ENCODE measurements around the gene GALNT11.
A peak's percentile ranks its signal among the peaks of the same experiment; 100 is the strongest.
"Not testable (repeated sequence)": the region's sequence is repeated elsewhere in the genome, so short reads cannot be mapped to it uniquely, and the experiment has no call there.

The GALNT11 gene

DNA sequence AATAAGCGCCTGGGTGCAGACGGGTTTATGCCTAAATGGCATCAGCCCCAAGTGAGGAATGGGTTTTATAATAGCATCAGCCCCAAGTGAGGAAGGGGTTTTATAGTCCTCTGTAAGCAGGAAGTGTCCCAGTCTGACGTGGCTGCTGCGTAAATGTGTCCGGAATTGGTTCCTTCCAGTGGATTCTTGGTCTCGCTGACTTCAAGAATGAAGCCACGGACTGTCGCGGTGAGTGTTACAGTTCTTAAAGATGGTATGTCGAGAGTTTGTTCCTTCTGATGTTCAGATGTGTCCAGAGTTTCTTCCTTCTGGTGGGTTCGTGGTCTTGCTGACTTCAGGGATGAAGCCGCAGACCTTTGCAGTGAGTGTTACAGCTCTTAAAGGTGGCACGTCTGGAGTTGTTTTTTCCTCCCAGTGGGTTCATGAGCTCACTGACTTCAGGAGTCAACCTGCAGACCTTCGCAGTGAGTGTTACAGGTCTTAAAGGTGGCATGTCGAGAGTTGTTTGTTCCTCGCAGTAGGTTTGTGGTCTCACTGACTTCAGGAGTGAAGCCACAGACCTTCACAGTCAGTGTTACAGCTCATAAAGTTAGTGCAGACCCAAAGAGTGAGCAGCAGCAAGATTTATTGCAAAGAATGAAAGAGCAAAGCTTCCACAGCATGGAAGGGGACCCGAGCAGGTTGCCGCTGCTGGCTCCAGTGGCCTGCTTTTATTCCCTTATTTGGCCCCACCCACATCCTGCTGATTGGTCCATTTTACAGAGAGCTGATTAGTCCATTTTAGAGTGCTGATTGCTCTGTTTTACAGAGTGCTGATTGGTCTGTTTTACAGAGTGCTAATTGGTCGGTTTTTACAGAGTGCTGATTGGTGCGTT lies 2.3 kb downstream of the GALNT11 start:
- DNase-seq (ENCODE audit: low spot score): not testable (repeated sequence)

DNA sequence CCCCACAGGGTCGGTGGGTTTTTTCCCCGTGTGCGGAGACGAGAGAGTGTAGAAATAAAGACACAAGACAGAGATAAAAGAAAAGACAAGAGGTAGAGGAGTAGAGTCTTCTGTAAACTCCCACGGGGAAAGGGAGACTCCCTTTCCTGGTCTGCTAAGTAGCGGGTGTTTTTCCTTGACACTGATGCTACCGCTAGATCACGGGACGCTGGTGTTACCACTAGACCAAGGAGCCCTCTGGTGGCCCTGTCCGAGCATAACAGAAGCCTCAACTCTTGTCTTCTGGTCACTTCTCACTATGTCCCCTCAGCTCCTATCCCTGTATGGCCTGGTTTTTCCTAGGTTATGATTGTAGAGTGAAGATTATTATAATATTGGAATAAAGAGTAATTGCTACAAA lies 4.6 kb downstream of the GALNT11 start:
- DNase-seq (ENCODE audit: low spot score): not testable (repeated sequence)

DNA sequence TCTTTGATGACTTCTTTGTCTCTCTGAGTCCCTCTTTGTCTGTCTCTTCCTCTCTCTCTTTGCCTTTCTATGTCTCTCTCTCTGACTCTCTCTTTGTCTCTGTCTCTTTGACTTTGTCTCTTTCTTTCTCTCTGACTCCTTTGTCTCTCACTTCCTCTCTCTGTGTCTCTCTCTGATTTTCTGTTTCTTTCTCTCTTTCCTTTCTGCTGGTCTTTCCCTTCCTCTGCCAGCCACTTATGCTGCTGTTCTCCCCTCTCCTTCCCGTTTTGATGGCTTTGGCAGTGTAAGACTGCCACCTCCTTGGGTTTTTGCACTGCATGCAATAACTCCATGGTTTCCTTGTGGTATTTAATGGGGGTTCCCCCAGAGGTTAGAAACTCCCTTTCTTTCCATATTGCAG lies 5.2 kb downstream of the GALNT11 start:
- not testable (repeated sequence) for DNase-seq (ENCODE audit: low spot score)

DNA sequence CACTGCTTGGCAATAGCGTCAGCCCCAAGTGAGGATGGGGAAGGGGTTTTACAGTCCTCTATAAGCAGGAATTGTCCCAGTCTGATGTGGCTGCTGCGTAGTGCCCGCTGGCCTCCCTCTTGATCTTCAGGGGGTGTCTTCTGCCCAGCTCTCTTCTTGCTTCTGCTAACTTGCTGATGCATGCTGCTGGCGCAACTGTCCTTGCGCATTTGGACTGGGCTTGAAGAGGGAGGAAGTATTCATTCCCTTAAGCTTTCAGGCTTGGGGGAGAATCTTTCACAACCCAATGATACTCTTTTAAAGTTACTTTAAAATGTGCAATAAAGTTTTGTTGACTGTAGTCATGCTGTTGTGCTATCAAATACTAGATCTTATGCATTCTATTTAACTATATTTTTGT lies 10.3 kb downstream of the GALNT11 start:
- no peak for DNase-seq (ENCODE audit: low spot score)

DNA sequence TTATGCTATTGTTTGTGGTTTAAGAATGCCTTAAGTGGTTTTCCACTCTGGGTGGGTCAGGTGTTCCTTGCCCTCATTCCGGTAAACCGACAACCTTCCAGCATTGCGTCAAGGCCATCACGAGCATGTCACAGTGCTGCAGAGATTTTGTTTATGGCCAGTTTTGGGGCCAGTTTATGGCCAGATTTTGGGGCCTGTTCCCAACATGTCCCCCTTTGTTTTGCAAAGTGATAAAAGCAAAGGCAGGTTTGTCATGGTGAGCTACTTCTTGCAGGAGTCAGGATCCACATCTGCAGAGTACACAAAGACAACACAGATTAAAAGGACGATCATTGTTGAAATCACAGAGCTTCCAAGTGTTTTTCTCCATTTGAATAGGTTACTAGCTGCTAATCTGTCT lies 12.9 kb downstream of the GALNT11 start:
- not testable (repeated sequence) for DNase-seq (ENCODE audit: low spot score)

DNA sequence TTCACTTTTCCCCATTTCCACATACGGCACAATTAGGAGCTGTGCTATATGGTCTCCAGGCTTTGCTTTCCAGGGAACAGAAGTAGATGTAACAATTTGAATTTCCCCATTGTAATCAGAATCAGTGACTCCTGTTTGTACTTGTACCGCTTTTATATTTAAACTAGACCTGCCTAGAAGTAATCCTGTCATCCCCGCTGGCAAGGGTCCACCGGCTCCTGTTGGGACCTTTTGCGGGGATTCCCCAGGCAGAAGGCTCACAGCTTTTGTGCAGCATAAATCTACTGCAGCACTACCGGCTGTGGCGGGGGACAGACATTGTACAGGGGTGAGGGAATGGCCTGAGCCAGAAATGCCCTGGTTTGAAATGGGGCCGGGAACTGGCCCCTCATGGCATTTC lies 17.6 kb downstream of the GALNT11 start:
- DNase-seq (ENCODE audit: low spot score): not testable (repeated sequence)

DNA sequence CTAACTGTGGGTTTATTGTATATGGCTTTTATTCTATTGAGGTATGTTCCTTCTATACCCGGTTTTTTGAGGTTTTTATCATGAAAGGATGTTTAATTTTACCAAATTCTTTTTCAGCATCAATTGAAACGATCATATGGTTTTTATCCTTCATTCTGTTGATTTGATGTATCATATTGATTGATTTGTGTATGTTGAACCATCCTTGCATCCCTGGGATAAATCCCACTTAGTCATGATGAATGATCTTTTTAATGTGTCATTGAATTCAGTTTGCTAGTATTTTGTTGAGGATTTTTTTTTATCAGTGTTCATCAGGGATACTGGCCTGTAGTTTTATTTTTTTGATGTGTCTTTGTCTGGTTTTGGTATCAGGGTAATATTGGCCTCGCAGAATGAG lies 19.4 kb downstream of the GALNT11 start:
- DNase-seq (ENCODE audit: low spot score): not testable (repeated sequence)

DNA sequence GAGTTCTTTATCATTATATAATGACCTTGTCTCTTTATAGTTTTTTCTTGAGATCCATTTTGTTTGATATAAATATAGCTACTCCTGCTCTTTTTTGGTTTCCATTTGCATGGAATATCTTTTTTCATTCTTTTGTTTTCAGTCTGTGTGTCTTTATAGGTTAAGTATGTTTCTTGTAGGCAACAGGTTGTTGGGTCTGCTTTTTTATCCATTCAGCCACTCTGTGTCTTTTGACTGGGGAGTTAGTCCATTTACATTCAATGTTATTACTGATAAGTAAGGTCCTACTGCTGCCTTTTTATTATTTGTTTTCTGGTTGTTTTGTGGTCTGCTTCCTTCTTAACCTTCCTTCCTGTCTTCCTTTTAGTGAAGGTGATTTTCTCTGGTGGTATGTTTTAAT lies 21.1 kb downstream of the GALNT11 start:
- no peak for DNase-seq (ENCODE audit: low spot score)

DNA sequence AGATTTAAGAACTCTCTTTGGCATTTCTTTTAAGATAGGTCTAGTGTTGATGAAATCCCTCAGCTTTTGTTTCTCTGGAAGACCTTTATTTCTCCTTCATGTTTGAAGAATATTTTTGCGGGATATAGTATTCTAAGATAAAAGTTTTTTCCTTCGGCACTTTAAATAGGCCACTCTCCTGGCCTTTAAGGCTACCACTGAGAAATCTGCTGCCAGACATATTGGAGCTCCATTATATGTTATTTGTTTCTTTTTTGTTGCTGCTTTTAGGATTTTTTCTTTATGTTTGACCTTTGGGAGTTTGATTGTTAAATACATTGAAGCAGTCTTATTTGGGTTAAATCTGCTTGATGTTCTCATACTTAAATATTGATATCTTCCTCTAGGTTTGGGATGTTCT lies 22.6 kb downstream of the GALNT11 start:
- DNase-seq (ENCODE audit: low spot score): no peak

DNA sequence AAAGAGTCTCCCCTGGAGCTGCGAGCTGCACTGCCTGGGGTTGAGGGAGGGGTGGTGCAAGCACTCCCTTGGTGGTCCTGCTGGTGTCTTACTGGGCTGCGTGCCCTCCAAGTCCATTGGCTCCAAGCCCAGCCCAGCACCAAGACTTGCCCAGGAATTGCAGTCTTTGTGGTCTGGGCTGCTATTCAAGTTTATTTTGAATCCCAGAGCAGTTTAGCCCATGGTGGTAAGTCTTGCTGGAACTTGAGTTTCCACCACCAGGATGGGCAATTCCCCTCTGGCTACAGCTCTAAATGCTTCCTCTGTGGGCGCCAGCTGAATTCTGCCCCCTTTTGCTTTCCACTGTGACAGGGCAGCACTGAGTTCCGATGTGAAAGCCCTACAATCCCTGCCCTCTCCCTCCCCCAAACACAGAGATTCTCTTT lies 25.1 kb downstream of the GALNT11 start:
- DNase-seq (ENCODE audit: low spot score): no peak

DNA sequence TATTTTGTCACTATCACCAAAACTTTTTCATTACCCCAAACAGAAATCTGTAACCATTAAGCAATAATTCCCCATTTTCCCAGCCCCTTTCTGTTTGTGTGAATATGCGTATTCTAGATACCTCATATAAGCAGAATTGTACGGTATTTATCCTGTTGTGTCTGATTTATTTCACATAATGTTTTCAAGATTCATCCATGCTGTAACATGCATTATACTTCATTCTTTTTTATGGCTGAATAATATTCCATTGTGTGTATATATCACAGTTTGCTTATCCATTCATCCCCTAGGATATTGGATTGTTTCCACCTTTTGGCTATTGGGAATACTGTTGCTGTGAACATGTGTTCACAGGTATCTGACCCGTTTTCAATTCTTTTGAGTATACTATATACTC lies 26.5 kb downstream of the GALNT11 start:
- DNase-seq (ENCODE audit: low spot score): no peak

DNA sequence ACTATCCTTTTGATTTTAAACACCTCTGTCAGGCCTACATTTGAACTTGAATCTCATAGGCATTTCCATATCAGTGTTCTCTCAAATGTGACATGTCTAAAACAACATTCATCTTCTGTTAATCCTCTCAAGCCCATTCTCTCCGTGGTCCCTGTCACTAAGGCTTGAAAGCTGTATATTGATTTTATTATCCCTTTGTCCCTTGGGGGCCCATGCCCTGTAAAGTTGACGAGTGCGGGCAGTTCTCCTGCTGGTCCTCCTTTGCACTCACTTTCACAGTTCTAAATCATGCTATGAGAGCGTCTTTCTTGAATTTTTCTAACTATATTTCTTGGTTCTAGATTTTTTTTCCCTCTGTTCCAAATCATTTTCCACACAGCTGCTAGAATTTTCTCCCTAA lies 27.3 kb downstream of the GALNT11 start:
- DNase-seq (ENCODE audit: low spot score): peak; percentile 44

DNA sequence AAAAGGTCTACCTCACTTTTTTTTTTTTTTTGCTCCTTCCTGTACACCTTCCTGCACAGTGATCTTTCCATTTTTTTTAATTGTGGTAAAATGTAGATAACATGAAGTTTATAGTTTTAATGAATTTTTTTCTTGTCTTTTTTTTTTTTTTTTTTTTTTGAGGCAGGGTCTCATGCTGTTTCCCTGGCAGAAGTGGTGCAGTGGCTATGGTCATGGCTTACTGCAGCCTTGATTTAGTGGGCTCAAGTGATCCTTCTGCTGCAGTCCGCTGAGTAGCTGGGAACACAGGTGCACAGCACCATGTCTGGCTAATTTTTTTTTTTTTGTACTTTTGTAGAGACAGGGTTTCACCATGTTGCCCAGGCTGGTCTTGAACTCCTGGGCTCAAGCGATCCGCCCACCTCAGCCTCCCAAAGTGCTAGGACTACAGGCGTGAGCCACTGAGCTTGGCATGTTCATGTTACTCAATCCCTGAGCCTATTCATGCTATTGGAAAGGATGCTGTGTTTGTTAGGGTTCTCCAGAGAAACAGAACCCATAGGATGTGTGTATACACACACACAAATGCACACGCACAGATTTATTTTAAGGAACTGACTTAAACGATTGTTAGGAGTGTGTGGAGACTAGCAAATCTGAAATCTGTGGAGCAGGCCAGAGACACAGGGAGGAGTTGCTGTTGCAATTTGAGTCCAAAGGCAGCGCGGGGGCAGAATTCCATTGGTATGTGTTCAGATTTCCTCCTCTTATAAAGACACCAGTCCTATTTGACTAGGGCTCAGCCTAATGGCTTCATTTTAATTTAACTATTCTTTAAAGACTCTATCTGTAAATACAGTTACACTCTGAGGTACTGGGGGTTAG lies 29.1 kb downstream of the GALNT11 start:
- DNase-seq (ENCODE audit: low spot score): no peak

DNA sequence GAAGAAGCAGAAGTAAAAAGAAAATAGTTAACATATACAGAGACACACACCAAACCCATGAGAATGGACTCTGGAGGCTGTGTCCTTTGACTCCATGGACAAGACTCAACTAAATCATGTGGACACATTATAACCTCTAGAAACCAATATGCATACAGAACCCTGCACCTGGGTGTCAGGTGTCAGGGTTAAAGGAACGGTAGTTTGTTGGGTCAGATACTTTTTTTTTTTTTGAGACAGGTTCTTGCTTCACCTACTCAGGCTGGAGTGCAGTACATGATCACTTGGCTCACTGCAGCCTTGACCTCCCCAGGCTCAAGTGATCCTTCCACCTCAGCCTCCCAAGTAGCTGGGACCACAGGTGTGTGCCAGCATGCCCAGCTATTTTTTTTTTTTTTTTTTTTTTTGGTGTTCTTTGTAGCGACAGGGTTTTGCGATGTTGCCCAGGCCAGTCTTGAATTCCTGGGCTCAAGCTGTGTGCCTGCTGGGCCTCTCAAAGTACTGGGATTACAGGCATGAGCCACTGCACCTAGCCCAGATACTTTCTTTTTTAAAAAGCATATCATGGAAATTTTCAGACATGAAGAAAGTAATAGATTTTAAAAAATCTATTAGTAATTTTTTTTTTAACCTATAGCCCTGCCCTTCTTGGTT lies 31.3 kb downstream of the GALNT11 start:
- DNase-seq (ENCODE audit: low spot score): no peak

DNA sequence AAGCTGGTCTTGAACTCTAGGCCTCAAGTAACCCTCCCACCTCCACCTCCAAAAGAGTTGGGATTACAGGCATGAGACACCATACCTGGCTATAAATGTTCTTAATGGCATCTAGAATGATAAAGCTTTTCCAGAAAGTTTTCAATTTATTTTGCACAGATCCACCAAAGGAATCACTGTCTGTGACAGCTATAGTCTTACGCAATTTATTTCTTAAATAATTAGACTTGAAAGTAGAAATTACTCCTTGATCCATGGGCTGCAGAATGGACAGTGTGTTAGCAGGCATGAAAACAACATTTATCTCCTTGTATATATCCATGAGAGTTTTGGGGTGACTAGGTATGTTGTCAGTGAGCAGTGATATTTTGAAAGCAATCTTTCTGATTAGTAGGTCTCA lies 33.8 kb downstream of the GALNT11 start:
- DNase-seq (ENCODE audit: low spot score): no peak

DNA sequence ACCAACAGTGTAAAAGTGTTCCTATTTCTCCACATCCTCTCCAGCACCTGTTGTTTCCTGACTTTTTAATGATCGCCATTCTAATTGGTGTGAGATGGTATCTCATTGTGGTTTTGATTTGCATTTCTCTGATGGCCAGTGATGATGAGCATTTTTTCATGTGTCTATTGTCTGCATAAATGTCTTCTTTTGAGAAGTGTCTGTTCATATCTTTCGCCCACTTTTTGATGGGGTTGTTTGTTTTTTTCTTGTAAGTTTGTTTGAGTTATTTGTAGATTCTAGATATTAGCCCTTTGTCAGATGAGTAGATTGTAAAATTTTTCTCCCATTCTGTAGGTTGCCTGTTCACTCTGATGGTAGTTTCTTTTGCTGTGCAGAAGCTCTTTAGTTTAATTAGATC lies 35.6 kb downstream of the GALNT11 start:
- DNase-seq (ENCODE audit: low spot score): not testable (repeated sequence)

DNA sequence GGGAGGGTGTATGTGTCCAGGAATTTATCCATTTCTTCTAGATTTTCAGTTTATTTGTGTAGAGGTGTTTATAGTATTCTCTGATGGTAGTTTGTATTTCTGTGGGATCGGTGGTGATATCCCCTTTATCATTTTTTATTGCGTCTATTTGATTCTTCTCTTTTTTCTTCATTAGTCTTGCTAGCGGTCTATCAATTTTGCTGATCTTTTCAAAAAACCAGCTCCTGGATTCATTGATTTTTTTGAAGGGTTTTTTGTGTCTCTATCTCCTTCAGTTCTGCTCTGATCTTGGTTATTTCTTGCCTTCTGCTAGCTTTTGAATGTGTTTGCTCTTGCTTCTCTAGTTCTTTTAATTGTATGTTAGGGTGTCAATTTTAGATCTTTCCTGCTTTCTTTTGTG lies 37.7 kb downstream of the GALNT11 start:
- not testable (repeated sequence) for DNase-seq (ENCODE audit: low spot score)

DNA sequence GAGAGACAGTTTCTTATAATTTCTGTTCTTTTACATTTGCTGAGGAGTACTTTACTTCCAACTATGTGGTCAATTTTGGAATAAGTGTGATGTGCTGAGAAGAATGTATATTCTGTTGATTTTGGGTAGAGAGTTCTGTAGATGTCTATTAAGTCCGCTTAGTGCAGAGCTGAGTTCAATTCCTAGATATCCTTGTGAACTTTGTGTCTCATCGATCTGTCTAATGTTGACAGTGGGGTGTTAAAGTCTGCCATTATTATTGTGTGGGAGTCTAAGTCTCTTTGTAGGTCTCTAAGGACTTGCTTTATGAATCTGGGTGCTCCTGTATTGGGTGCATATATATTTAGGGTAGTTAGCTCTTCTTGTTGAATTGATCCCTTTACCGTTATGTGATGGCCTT lies 38.3 kb downstream of the GALNT11 start:
- DNase-seq (ENCODE audit: low spot score): not testable (repeated sequence)

DNA sequence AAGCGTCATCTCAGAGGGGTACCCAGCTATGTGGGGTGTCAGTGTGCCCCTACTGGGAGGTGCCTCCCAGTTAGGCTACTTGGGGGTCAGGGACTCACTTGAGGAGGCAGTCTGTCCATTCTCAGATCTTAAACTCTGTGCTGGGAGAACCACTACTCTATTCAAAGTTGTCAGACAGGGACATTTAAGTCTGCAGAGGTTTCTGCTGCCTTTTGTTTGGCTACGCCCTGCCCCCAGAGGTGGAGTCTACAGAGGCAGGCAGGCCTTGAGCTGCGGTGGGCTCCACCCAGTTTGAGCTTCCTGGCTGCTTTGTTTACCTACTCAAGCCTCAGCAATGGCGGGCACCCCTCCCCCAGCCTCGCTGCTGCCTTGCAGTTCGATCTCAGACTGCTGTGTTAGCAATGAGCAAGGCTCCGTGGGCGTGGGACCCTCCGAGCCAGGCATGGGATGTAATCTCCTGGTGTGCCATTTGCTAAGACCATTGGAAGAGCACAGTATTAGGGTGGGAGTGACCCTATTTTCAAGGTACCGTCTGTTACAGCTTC lies 40.4 kb downstream of the GALNT11 start:
- not testable (repeated sequence) for DNase-seq (ENCODE audit: low spot score)

DNA sequence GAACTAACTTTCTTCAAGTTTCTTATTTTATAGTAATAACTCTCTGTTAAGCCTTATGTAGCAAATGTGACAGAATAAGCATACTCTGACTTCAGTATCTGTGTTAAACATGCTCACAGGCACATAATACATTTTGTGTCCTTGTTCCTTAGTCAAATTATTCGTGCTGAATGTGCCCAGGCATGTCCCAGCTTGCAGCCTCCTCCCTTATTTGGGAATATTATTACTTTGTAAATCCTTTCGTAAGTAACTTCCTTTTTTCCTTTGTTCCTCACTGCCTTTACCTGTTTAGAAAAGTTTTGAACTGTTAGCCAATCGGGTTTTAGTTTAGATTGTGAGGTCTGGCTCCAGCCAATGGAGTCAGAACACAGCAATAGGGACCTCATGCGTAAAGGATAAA lies 46.9 kb downstream of the GALNT11 start:
- DNase-seq (ENCODE audit: low spot score): no peak

DNA sequence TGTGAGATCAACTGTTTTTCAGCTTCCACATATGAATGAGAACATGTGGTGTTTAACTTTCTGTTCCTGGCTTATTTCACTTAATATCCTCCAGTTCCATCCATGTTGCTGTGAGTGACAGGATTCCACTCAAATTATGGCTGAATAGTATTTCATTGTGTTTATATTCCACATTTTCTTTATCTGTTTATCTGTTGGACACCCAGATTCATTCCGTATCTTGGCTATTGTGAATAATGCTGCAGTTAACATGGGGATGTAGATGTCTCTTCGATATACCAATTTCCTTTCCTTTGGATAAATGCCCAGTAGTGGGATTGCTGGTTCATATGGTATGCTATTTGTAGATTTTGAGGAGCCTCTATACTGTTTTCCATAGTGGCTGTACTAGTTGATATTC lies 47.9 kb downstream of the GALNT11 start:
- no peak for DNase-seq (ENCODE audit: low spot score)

DNA sequence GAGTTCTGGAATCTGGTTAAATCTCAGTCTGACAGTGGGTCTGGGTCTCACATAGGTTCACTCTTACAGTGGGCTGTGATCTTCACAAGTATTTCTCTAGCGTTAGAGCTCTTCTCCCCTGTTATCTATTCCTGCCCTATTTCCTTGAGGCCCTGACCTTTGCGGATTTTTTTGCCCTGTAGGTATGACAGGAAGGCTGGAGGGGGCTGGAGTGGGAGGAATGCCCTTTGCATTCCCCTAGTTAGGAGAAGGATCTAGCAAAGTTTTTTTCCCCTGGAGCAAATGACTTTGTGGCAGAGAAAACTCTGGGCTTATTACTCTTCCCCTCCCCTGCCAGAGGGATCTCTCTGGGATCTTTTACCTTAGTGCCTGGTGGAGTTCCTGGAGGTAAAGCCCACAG lies 49.2 kb downstream of the GALNT11 start:
- no peak for DNase-seq (ENCODE audit: low spot score)
